Measurements from ENCODE around the gene BIN1. TPM values are rescaled to one million over a fixed set of nuclear protein-coding genes. Genes with fewer than 3 reads are reported as not detected.

BIN1 gene
- total RNA-seq, 2 donors from 2014 or later, result 34.3 to 37.2 TPM

GRCh38 chr2:127081826-127082633 is 24.9 kb downstream of the BIN1 start:
- no peak for ATAC-seq
- intact Hi-C loops (cut with DNase I, micrococcal nuclease), result no loop called here

GRCh38 chr2:127080938-127081755 is 25.8 kb downstream of the BIN1 start:
- no peak for DNase-seq
- intact Hi-C loops (cut with DNase I, micrococcal nuclease), result no loop called here

More at GRCh38 chr2:127081826-127082633, 24.9 kb downstream of the BIN1 start:
- DNase-seq, result peak in 1 of 2 donors; percentile 57

GRCh38 chr2:127080226-127080937 is 26.6 kb downstream of the BIN1 start:
- intact Hi-C loops (cut with DNase I, micrococcal nuclease), result no loop called here
- DNase-seq (peak; percentile 63 to 75), ATAC-seq (peak; percentile 82)

More at GRCh38 chr2:127080938-127081755, 25.8 kb downstream of the BIN1 start:
- ATAC-seq, result peak; percentile 45

- DNase-seq (no peak), ATAC-seq (no peak)
- intact Hi-C loops (cut with DNase I, micrococcal nuclease), result loop anchor here in 1 of 2 donors (10.0 kb wide), 1 partner anchor 95 kb away; no protein-coding TSS in a partner anchor
Observed at GRCh38 chr2:127079358-127079920, 27.5 kb downstream of the BIN1 start.

GRCh38 chr2:127078666-127079270 is 28.2 kb downstream of the BIN1 start:
- ATAC-seq, result no peak
- intact Hi-C loops (cut with DNase I, micrococcal nuclease), result loop anchor here in 1 of 2 donors (10.0 kb wide), 1 partner anchor 96 kb away; no protein-coding TSS in a partner anchor
- DNase-seq, result no peak

- ATAC-seq (no peak), DNase-seq (no peak)
- intact Hi-C loops (cut with DNase I, micrococcal nuclease), result loop anchor here in 1 of 2 donors (10.0 kb wide), 1 partner anchor 97 kb away; no protein-coding TSS in a partner anchor
Observed at GRCh38 chr2:127078028-127078427, 28.9 kb downstream of the BIN1 start.

- intact Hi-C loops (cut with DNase I, micrococcal nuclease), result loop anchor here in 1 of 2 donors (10.0 kb wide), 1 partner anchor 98 kb away; no protein-coding TSS in a partner anchor
- ATAC-seq (no peak), DNase-seq (no peak)
Observed at GRCh38 chr2:127076924-127077323, 30.0 kb downstream of the BIN1 start.

GRCh38 chr2:127076290-127076689 is 30.7 kb downstream of the BIN1 start:
- no peak for DNase-seq
- no peak for ATAC-seq
- intact Hi-C loops (cut with DNase I, micrococcal nuclease), result loop anchor here in 1 of 2 donors (10.0 kb wide), 1 partner anchor 99 kb away; no protein-coding TSS in a partner anchor

- intact Hi-C loops (cut with DNase I, micrococcal nuclease), result loop anchor here in 1 of 2 donors (10.0 kb wide), 1 partner anchor 99 kb away; no protein-coding TSS in a partner anchor
- DNase-seq, result no peak
- ATAC-seq, result no peak
Observed at GRCh38 chr2:127075821-127076220, 31.1 kb downstream of the BIN1 start.

- no peak for DNase-seq
- intact Hi-C loops (cut with DNase I, micrococcal nuclease), result loop anchor here in 1 of 2 donors (10.0 kb wide), 1 partner anchor 100 kb away; no protein-coding TSS in a partner anchor
- ATAC-seq, result no peak
Observed at GRCh38 chr2:127074936-127075335, 32.0 kb downstream of the BIN1 start.

- ATAC-seq (no peak), DNase-seq (no peak)
- intact Hi-C loops (cut with DNase I, micrococcal nuclease), result loop anchor here in 1 of 2 donors (10.0 kb wide), 1 partner anchor 100 kb away; no protein-coding TSS in a partner anchor
Observed at GRCh38 chr2:127074358-127074757, 32.6 kb downstream of the BIN1 start.

GRCh38 chr2:127072970-127073369 is 34.0 kb downstream of the BIN1 start:
- ATAC-seq (no peak), DNase-seq (no peak)
- intact Hi-C loops (cut with DNase I, micrococcal nuclease), result loop anchor here in 1 of 2 donors (10.0 kb wide), 1 partner anchor 102 kb away; no protein-coding TSS in a partner anchor

- DNase-seq (no peak), ATAC-seq (no peak)
- intact Hi-C loops (cut with DNase I, micrococcal nuclease), result loop anchor here in 1 of 2 donors (10.0 kb wide), 1 partner anchor 102 kb away; no protein-coding TSS in a partner anchor
Observed at GRCh38 chr2:127072396-127072795, 34.6 kb downstream of the BIN1 start.

- intact Hi-C loops (cut with DNase I, micrococcal nuclease), result loop anchor here in 1 of 2 donors (10.0 kb wide), 1 partner anchor 103 kb away; no protein-coding TSS in a partner anchor
- DNase-seq (no peak), ATAC-seq (no peak)
Observed at GRCh38 chr2:127071901-127072328, 35.0 kb downstream of the BIN1 start.

GRCh38 chr2:127070221-127070620 is 36.7 kb downstream of the BIN1 start:
- no peak for ATAC-seq
- intact Hi-C loops (cut with DNase I, micrococcal nuclease), result loop anchor here in 1 of 2 donors (10.0 kb wide), 1 partner anchor 105 kb away; no protein-coding TSS in a partner anchor
- DNase-seq, result no peak

GRCh38 chr2:127069536-127069935 is 37.4 kb downstream of the BIN1 start:
- no peak for ATAC-seq
- no peak for DNase-seq
- intact Hi-C loops (cut with DNase I, micrococcal nuclease), result no loop called here

- no peak for ATAC-seq
- intact Hi-C loops (cut with DNase I, micrococcal nuclease), result no loop called here
Observed at GRCh38 chr2:127069003-127069402, 38.0 kb downstream of the BIN1 start.

More at GRCh38 chr2:127069003-127069402, 38.0 kb downstream of the BIN1 start:
- DNase-seq, result no peak

All from left colon (tissue), 2 donors.